CD14-positive monocyte (primary cell): Measurements from ENCODE around the gene RERE. TPM values are rescaled to one million over a fixed set of nuclear protein-coding genes. Genes with fewer than 3 reads are reported as not detected.

Experiments used
- DNase-seq, 3 donors: peaks; one replicate each; pipeline ENCODE4 v3.0.0-alpha.2; 2011 to 2022
- H2AFZ ChIP-seq: 2 replicates; pipeline ENCODE4 v1.6.0; 2012; ENCODE audit warnings: mild to moderate bottlenecking, low read depth, low read length, inconsistent platforms; ENCODE audit not compliant: insufficient read depth, poor library complexity, severe bottlenecking
- H3K27ac ChIP-seq, 2 donors: 1 replicate in 1 of 2; 2 replicates in 1 of 2; pipeline ENCODE4 v1.5.1; 2012 to 2013; ENCODE audit warnings: low read length in 2 of 2, control low read depth in 1 of 2, inconsistent platforms in 1 of 2, low read depth in 1 of 2, mild to moderate bottlenecking in 1 of 2
- H3K27me3 ChIP-seq, 2 donors: one replicate each; pipeline versions ENCODE4 v1.6.0 to v1.6.1; 2011 to 2013; ENCODE audit warnings: low read length in 2 of 2; ENCODE audit not compliant: control insufficient read depth in 2 of 2, insufficient read depth in 2 of 2
- H3K36me3 ChIP-seq, 2 donors: replicated peaks in 1 of 2; 1 replicate in 1 of 2; 2 replicates in 1 of 2; pipeline versions ENCODE4 v1.5.1 to v1.6.1; 2012 to 2013; ENCODE audit warnings: low read length in 2 of 2, control low read depth in 1 of 2, inconsistent platforms in 1 of 2, mild to moderate bottlenecking in 1 of 2; ENCODE audit not compliant: insufficient read depth in 2 of 2, control insufficient read depth in 1 of 2
- H3K4me1 ChIP-seq, 2 donors: 1 replicate in 1 of 2; 2 replicates in 1 of 2; pipeline versions ENCODE4 v1.5.1 to v1.6.1; 2012 to 2013; ENCODE audit warnings: low read length in 2 of 2, control low read depth in 1 of 2, inconsistent platforms in 1 of 2, mild to moderate bottlenecking in 1 of 2, moderate library complexity in 1 of 2; ENCODE audit not compliant: insufficient read depth in 2 of 2, control insufficient read depth in 1 of 2
- H3K4me2 ChIP-seq: replicated peaks from 2 replicates; pipeline ENCODE3; 2012; ENCODE audit warnings: low read length, moderate library complexity, mild to moderate bottlenecking; ENCODE audit not compliant: poor library complexity, severe bottlenecking; ENCODE audit errors: extremely low read depth
- H3K4me3 ChIP-seq, 3 experiments: fragments of 200-600 bp in 1 of 3; sonication (generic) in 1 of 3; replicated peaks in 1 of 3; 1 replicate in 2 of 3; 2 replicates in 1 of 3; pipeline ENCODE4 v1.5.1; 2011 to 2013; ENCODE audit warnings: low read length in 3 of 3, mild to moderate bottlenecking in 3 of 3, control low read depth in 2 of 3, low read depth in 2 of 3, inconsistent platforms in 1 of 3, moderate library complexity in 1 of 3
- H3K79me2 ChIP-seq: 2 replicates; pipeline ENCODE4 v1.6.0; 2012; ENCODE audit warnings: mild to moderate bottlenecking, control low read depth, inconsistent platforms, low read length, moderate library complexity; ENCODE audit not compliant: insufficient read depth
- H3K9ac ChIP-seq: 2 replicates; pipeline ENCODE4 v1.6.0; 2017; ENCODE audit warnings: low read length, mild to moderate bottlenecking; ENCODE audit not compliant: insufficient read depth, poor library complexity, severe bottlenecking
- H3K9me3 ChIP-seq, 2 donors: replicated peaks in 1 of 2; 1 replicate in 1 of 2; 2 replicates in 1 of 2; pipeline versions ENCODE4 v1.5.1 to v1.6.1; 2012 to 2013; ENCODE audit warnings: low read length in 2 of 2, control low read depth in 1 of 2; ENCODE audit not compliant: control insufficient read depth in 1 of 2, insufficient read depth in 1 of 2
- H4K20me1 ChIP-seq: 2 replicates; pipeline ENCODE4 v1.6.0; 2012; ENCODE audit warnings: mild to moderate bottlenecking, low read length, control low read depth, moderate library complexity; ENCODE audit not compliant: insufficient read depth
- H3K27ac Mint-ChIP-seq, 7 donors: one replicate each; pipeline ENCODE4 v1.8.0; 2020; ENCODE audit warnings: mild to moderate bottlenecking in 7 of 7, mixed read lengths in 7 of 7, moderate library complexity in 6 of 7, inconsistent platforms in 2 of 7
- H3K27me3 Mint-ChIP-seq, 3 donors: one replicate each; pipeline ENCODE4 v1.8.0; 2021 to 2022; ENCODE audit warnings: low read depth in 3 of 3, mild to moderate bottlenecking in 3 of 3, mixed read lengths in 3 of 3, moderate library complexity in 3 of 3, inconsistent platforms in 1 of 3
- H3K36me3 Mint-ChIP-seq, 2 donors: one replicate each; pipeline ENCODE4 v1.8.0; 2020; ENCODE audit warnings: mixed read lengths in 2 of 2, inconsistent platforms in 1 of 2, mild to moderate bottlenecking in 1 of 2
- H3K4me1 Mint-ChIP-seq: one replicate; pipeline ENCODE4 v1.8.0; 2020; ENCODE audit warnings: mild to moderate bottlenecking, mixed read lengths
- H3K4me3 Mint-ChIP-seq, 2 donors: one replicate each; pipeline ENCODE4 v1.8.0; 2020; ENCODE audit warnings: mild to moderate bottlenecking in 2 of 2, mixed read lengths in 2 of 2, moderate library complexity in 1 of 2
- H3K9me3 Mint-ChIP-seq, 7 donors: one replicate each; pipeline ENCODE4 v1.8.0; 2020 to 2022; ENCODE audit warnings: mixed read lengths in 7 of 7, mild to moderate bottlenecking in 6 of 7, moderate library complexity in 6 of 7, inconsistent platforms in 2 of 7
- WGBS: methylation state at CpG from one replicate; pipeline ENCODE4 v1.1.5; 2013; ENCODE audit warnings: missing lambda C conversion rate; ENCODE audit not compliant: insufficient coverage; 5-methylcytosine and 5-hydroxymethylcytosine counted together
- intact Hi-C, 2 donors: fragments of 100-400 bp; cut with micrococcal nuclease; formaldehyde crosslinking; loops; one replicate each; pipeline versions ENCODE4 v1.15.0 to v1.15.1; 2023
- polyA plus RNA-seq, 3 donors: library from polyadenylated mRNA; depleted of rRNA in 1 of 3; unstranded in 2 of 3; stranded (reverse) in 1 of 3; fragments of 300-500 nt in 2 of 3; fragments of >200 nt in 1 of 3; fragmentation: Illumina TruSeq in 2 of 3; gene quantifications; 1 replicate in 2 of 3; 2 replicates in 1 of 3; pipeline ENCODE4 v1.2.3, GENCODE V29; 2012 to 2021
- TF ChIP-seq, protein P1 (sequence below): fragments of 200-600 bp; IDR thresholded peaks from one replicate; pipeline ENCODE4 v1.8.0; 2022; ENCODE audit warnings: antibody characterized with exemption, mild to moderate bottlenecking

The RERE gene
- polyA plus RNA-seq, 3 donors, result 1.2 to 19.4 (median 3.8) TPM

DNA sequence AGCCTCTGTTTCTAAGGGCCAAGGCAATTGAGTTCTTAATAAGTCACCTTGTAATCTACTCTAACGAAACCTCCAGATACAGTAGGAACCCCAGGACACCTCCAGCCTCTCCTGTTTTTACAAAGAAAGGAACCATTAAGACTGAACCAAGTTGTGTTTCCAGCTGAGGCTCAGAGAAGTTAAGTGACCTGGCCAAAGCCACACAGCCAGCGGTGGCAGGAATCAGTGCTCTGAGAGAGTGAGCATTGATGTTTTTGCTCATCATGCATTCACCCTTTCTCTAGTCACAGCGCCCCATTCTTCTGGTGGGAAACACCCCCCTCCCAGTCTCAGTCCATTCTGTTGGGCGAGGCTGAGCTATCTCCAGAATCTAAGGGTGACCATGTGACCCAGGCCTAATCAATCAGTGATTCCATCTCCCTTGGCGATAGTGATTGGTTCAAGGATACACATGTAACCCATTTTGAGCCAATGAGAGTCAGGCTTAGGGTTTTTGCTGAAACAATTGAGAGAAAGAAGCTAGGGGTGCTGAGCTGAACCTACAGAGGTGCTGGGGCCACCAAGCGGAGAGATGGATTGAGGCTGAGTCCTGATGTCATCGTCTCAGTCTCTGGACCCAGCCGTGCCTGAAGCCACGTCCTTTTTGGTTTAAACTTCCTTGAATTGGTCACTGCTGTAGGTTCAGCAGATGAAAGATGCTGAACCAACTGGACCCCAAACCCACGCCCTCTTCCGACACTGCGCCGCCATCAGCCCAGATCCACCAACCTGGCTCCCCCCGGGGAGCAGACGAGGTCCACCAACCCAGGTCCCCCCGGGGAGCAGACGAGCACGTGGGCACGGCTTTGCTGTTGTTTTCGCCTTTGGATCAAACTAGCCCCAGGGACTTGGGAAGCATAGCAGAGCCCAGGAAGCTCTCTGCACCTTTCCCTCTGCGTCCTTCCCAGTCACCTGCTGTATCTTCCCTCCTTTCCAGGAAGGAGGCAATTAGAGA lies 28.0 kb upstream of the RERE start:
- peaks cover 3% of the 10 kb centered on the region for H3K4me1 Mint-ChIP-seq
- H3K27me3 Mint-ChIP-seq, result peaks cover 0 to 3% (median 0%) of the 10 kb centered on the region in 3 donors
- no peak overlapping the region for H3K4me3 Mint-ChIP-seq
- peaks cover 0 to 6% (median 0%) of the 10 kb centered on the region in 7 donors for H3K9me3 Mint-ChIP-seq
- DNase-seq, result no peak
- WGBS, result 91% methylated on average over 18 of the region's 21 CpGs
- no peaks in the 10 kb centered on the region for H3K4me1 ChIP-seq
- peaks cover 0 to 3% of the 10 kb centered on the region in 2 donors for H3K36me3 Mint-ChIP-seq
- TF ChIP-seq, protein P1, sequence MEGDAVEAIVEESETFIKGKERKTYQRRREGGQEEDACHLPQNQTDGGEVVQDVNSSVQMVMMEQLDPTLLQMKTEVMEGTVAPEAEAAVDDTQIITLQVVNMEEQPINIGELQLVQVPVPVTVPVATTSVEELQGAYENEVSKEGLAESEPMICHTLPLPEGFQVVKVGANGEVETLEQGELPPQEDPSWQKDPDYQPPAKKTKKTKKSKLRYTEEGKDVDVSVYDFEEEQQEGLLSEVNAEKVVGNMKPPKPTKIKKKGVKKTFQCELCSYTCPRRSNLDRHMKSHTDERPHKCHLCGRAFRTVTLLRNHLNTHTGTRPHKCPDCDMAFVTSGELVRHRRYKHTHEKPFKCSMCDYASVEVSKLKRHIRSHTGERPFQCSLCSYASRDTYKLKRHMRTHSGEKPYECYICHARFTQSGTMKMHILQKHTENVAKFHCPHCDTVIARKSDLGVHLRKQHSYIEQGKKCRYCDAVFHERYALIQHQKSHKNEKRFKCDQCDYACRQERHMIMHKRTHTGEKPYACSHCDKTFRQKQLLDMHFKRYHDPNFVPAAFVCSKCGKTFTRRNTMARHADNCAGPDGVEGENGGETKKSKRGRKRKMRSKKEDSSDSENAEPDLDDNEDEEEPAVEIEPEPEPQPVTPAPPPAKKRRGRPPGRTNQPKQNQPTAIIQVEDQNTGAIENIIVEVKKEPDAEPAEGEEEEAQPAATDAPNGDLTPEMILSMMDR, result no peak
- H3K36me3 ChIP-seq, result no peaks in the 10 kb centered on the region
- H3K4me2 ChIP-seq, result no peak overlapping the region
- H3K27me3 ChIP-seq, result no peaks in the 10 kb centered on the region
- no peak overlapping the region for H3K4me3 ChIP-seq
- no peak overlapping the region for H3K27ac Mint-ChIP-seq
- no peak overlapping the region for H3K9ac ChIP-seq
- no peak overlapping the region for H3K27ac ChIP-seq
- intact Hi-C loops, result loop anchor here (5.0 to 10.0 kb wide), 2 partner anchors 283 to 291 kb away; no protein-coding TSS in a partner anchor
- no peaks in the 10 kb centered on the region for H4K20me1 ChIP-seq
- no peaks in the 10 kb centered on the region for H3K9me3 ChIP-seq
- H2AFZ ChIP-seq, result no peak overlapping the region
- H3K79me2 ChIP-seq, result no peaks in the 10 kb centered on the region

DNA sequence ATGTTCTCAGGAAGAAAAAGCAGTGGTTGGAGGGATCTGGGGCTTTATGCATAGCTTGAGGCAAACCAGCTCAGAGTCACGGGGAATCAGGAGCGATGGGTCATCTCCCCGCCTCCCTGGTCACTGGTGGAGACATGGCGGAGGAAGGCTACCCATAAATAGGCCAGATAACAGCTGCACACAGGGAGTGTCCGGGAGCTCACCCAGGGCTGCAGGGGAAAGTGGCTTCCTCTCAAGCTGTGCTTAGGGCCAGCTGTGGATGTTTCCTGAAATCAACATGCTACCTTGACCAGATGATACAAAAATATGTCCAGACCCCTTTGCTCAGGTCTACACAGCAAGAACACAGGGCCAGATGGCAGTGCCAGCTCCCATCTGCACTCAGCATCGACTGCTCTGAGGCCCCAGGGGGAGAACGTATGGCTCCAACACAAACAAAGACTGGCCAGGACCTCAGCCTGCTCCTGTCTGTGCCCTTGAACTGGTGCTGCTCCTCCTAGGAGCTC lies 27.1 kb upstream of the RERE start:
- WGBS, result 71% methylated on average over 6 of the region's 7 CpGs

More for the DNA sequence above, 27.1 kb upstream of the RERE start:
- no peak overlapping the region for H3K4me3 ChIP-seq
- H3K4me1 ChIP-seq, result no peaks in the 10 kb centered on the region
- H3K36me3 ChIP-seq, result no peaks in the 10 kb centered on the region
- H3K27ac ChIP-seq, result no peak overlapping the region
- intact Hi-C loops, result loop anchor here (5.0 to 10.0 kb wide), 2 partner anchors 282 to 290 kb away; no protein-coding TSS in a partner anchor
- H3K27me3 Mint-ChIP-seq, result peaks cover 0 to 3% (median 0%) of the 10 kb centered on the region in 3 donors
- H3K27ac Mint-ChIP-seq, result no peak overlapping the region
- no peaks in the 10 kb centered on the region for H3K79me2 ChIP-seq
- H3K4me2 ChIP-seq, result no peak overlapping the region
- H3K9me3 Mint-ChIP-seq, result peaks cover 0 to 6% (median 0%) of the 10 kb centered on the region in 7 donors
- no peaks in the 10 kb centered on the region for H3K9me3 ChIP-seq
- no peaks in the 10 kb centered on the region for H3K27me3 ChIP-seq
- H2AFZ ChIP-seq, result no peak overlapping the region
- DNase-seq, result no peak
- H3K4me3 Mint-ChIP-seq, result no peak overlapping the region
- H3K9ac ChIP-seq, result no peak overlapping the region
- H3K4me1 Mint-ChIP-seq, result peaks cover 3% of the 10 kb centered on the region
- no peaks in the 10 kb centered on the region for H4K20me1 ChIP-seq
- H3K36me3 Mint-ChIP-seq, result peaks cover 0 to 3% of the 10 kb centered on the region in 2 donors
- TF ChIP-seq, protein P1, result no peak
